ENCODE measurements around the gene PODN.

The PODN gene, protein sequence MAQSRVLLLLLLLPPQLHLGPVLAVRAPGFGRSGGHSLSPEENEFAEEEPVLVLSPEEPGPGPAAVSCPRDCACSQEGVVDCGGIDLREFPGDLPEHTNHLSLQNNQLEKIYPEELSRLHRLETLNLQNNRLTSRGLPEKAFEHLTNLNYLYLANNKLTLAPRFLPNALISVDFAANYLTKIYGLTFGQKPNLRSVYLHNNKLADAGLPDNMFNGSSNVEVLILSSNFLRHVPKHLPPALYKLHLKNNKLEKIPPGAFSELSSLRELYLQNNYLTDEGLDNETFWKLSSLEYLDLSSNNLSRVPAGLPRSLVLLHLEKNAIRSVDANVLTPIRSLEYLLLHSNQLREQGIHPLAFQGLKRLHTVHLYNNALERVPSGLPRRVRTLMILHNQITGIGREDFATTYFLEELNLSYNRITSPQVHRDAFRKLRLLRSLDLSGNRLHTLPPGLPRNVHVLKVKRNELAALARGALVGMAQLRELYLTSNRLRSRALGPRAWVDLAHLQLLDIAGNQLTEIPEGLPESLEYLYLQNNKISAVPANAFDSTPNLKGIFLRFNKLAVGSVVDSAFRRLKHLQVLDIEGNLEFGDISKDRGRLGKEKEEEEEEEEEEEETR

GRCh38 chr1:53061859-53062707 lies at the start of gene PODN:
TSS of gene PODN (plus strand) at chr1:53062213. CDS start at chr1:53069856, 7,643 bp downstream.
- H3K4me3 Mint-ChIP-seq, result peak within 1 kb of the TSS; percentile 70
- no peaks in the 10 kb centered on the region for H3K9me3 Mint-ChIP-seq
- H3K27ac Mint-ChIP-seq, result no peak within 1 kb of the TSS
- H3K4me1 Mint-ChIP-seq, result no peaks in the 10 kb centered on the region
- H3K36me3 Mint-ChIP-seq, result peaks cover 1% of the 10 kb centered on the region
- peaks cover 25% of the 10 kb centered on the region for H3K27me3 Mint-ChIP-seq

GRCh38 chr1:53014791-53015507 lies 47.1 kb upstream of the PODN start:
- Mint-ChIP-seq H3K27ac (peak overlapping the region; percentile 80), H3K27me3 (no peaks in the 10 kb centered on the region), H3K4me3 (peak overlapping the region; percentile 94), H3K36me3 (no peaks in the 10 kb centered on the region), H3K9me3 (no peaks in the 10 kb centered on the region), H3K4me1 (peaks cover 45% of the 10 kb centered on the region)

- Mint-ChIP-seq H3K36me3 (no peaks in the 10 kb centered on the region), H3K9me3 (no peaks in the 10 kb centered on the region), H3K4me3 (peak overlapping the region; percentile 94), H3K27me3 (no peaks in the 10 kb centered on the region), H3K27ac (peak overlapping the region; percentile 43), H3K4me1 (peaks cover 45% of the 10 kb centered on the region)
Observed at GRCh38 chr1:53015508-53015860, 46.5 kb upstream of the PODN start.

DNA sequence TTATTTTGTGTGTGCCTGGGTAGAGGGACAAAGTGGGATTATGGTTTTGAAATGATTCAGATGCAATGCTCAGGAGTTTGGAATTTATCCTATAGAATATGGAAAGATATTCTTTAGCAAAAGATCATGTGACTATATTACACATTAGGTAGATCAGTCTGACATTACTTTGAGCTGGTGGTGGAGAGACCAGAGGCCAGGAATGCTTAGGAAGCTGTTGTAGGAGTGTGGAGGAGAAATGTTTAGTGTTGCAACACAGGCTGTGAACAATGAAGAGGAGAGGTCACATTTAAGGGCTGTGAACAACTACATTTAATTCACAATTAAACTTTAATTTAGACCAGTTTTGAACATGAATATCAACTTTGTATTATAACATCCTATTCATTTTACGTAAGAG lies 45.3 kb upstream of the PODN start:
- peaks cover 48% of the 10 kb centered on the region for H3K4me1 Mint-ChIP-seq
- H3K9me3 Mint-ChIP-seq, result no peaks in the 10 kb centered on the region
- H3K4me3 Mint-ChIP-seq, result peak overlapping the region; percentile 0
- H3K36me3 Mint-ChIP-seq, result peaks cover 2% of the 10 kb centered on the region
- H3K27me3 Mint-ChIP-seq, result no peaks in the 10 kb centered on the region
- H3K27ac Mint-ChIP-seq, result no peak overlapping the region

DNA sequence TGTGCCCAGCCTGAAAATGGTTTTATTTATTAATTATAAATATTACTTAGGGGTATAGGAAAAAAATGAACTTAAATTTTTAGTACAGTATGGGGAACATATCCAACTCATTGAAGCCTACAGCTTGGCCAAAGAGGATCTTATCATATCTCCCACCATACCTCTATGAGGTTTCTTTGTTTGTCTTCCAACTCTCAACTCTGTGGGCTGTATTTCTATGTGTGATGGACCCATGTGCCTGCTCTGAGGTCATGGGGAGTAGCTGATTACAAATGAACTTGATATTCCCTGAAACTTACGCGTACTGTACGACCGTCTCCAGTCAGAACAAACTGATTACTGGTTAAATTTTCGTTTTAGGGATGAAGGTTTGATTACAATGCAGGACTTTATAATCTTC lies 41.4 kb upstream of the PODN start:
- no peaks in the 10 kb centered on the region for H3K27me3 Mint-ChIP-seq
- peaks cover 44% of the 10 kb centered on the region for H3K4me1 Mint-ChIP-seq
- H3K27ac Mint-ChIP-seq, result peak overlapping the region; percentile 53
- H3K4me3 Mint-ChIP-seq, result no peak overlapping the region
- peaks cover 6% of the 10 kb centered on the region for H3K36me3 Mint-ChIP-seq
- H3K9me3 Mint-ChIP-seq, result no peaks in the 10 kb centered on the region

DNA sequence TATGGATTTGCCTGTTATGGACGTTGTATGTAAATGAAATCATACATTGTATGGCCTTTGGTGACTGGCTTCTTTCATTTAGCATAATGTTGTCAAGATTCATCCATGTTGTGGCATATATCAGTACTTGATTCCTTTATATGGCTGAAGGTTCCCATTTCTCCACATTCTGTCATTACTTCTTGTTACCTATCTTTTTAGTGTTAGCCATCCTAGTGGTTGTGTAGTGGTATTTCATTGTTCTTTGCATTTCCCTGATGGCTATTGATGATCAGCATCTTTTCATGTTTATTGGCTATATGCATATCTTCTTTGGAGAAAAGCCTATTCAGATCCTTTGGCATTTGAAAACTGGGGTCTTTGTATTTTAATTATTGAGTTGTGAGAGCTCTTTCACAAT lies 39.8 kb upstream of the PODN start:
- Mint-ChIP-seq H3K9me3 (no peaks in the 10 kb centered on the region), H3K4me3 (no peak overlapping the region), H3K27me3 (no peaks in the 10 kb centered on the region), H3K27ac (no peak overlapping the region), H3K4me1 (peaks cover 30% of the 10 kb centered on the region), H3K36me3 (peaks cover 6% of the 10 kb centered on the region)

DNA sequence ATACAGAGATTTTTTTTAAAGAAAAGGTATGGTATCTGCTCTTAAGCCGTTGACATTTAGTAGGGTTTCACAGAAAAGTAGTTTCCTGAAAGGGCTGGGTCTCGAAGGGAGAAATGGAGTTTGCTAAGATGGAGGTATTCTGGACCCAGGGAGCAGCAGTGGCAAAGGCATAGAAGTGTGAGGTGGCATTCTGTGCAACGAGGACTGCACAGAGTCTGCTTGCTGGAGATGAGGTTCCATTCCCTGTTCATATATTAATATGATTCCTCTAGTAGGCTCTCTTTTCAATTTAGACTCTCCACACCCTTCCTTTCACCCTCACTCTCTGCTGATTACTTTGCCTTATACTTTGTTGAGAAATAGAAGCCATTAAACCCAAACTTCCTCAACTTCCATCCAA lies 38.5 kb upstream of the PODN start:
- peaks cover 9% of the 10 kb centered on the region for H3K36me3 Mint-ChIP-seq
- H3K27me3 Mint-ChIP-seq, result no peaks in the 10 kb centered on the region
- no peaks in the 10 kb centered on the region for H3K9me3 Mint-ChIP-seq
- peaks cover 22% of the 10 kb centered on the region for H3K4me1 Mint-ChIP-seq
- no peak overlapping the region for H3K27ac Mint-ChIP-seq
- H3K4me3 Mint-ChIP-seq, result no peak overlapping the region

GRCh38 chr1:53024117-53024516 lies 37.9 kb upstream of the PODN start:
- Mint-ChIP-seq H3K9me3 (no peaks in the 10 kb centered on the region), H3K27me3 (no peaks in the 10 kb centered on the region), H3K4me1 (peaks cover 17% of the 10 kb centered on the region), H3K4me3 (no peak overlapping the region), H3K36me3 (peaks cover 9% of the 10 kb centered on the region), H3K27ac (no peak overlapping the region)

- peaks cover 11% of the 10 kb centered on the region for H3K4me1 Mint-ChIP-seq
- H3K27me3 Mint-ChIP-seq, result no peaks in the 10 kb centered on the region
- H3K36me3 Mint-ChIP-seq, result peaks cover 9% of the 10 kb centered on the region
- H3K27ac Mint-ChIP-seq, result no peak overlapping the region
- H3K9me3 Mint-ChIP-seq, result no peaks in the 10 kb centered on the region
- no peak overlapping the region for H3K4me3 Mint-ChIP-seq
Observed at GRCh38 chr1:53025034-53025768, 36.8 kb upstream of the PODN start.

- Mint-ChIP-seq H3K9me3 (no peaks in the 10 kb centered on the region), H3K27me3 (no peaks in the 10 kb centered on the region), H3K4me1 (peaks cover 9% of the 10 kb centered on the region), H3K27ac (no peak overlapping the region), H3K36me3 (peaks cover 7% of the 10 kb centered on the region), H3K4me3 (no peak overlapping the region)
Observed at GRCh38 chr1:53025769-53026112, 36.3 kb upstream of the PODN start.

DNA sequence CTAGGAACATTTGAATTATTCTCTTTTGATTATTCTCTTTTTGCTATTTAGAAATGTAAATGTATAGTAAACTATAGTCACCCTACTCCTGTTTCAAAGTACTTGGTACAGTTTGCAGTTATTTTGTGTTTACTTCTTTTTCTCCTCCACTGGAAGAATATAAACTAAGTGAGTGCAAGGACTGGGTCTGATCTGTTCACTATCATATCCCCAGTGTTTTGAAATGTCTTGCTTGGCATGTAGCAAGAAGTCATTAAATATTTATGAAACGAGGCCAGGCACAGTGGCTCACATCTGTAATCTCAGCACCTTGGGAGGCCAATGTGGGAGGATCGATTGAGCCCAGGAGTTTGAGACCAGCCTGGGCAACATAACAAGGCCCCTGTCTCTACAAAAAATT lies 35.8 kb upstream of the PODN start:
- Mint-ChIP-seq H3K4me1 (peaks cover 12% of the 10 kb centered on the region), H3K9me3 (no peaks in the 10 kb centered on the region), H3K27me3 (no peaks in the 10 kb centered on the region), H3K27ac (no peak overlapping the region), H3K36me3 (peaks cover 9% of the 10 kb centered on the region), H3K4me3 (no peak overlapping the region)

DNA sequence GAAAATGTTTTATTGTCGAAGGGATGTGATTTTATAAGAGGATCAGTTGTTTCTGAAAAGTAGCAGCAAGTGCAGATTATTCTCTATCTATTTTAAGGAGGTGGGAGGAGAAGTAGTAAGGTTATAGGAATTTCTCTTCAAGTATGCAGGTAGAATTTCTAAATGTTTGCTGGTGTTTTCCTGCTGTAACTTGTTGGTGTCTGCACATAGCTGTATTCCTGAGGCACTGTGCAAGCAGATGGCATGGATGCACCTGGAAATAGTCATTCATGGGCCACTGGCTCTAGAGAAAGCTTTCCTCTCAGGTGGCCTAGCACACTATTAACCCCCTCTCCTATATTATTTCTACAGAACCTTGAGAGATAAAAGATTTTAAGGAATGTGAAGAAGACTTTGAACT lies 30.3 kb upstream of the PODN start:
- Mint-ChIP-seq H3K27me3 (no peaks in the 10 kb centered on the region), H3K4me1 (peaks cover 7% of the 10 kb centered on the region), H3K9me3 (no peaks in the 10 kb centered on the region), H3K36me3 (peaks cover 14% of the 10 kb centered on the region), H3K27ac (no peak overlapping the region), H3K4me3 (no peak overlapping the region)

GRCh38 chr1:53037159-53037558 lies 24.9 kb upstream of the PODN start:
- no peaks in the 10 kb centered on the region for H3K4me1 Mint-ChIP-seq
- H3K27ac Mint-ChIP-seq, result no peak overlapping the region
- H3K4me3 Mint-ChIP-seq, result no peak overlapping the region
- H3K9me3 Mint-ChIP-seq, result no peaks in the 10 kb centered on the region
- no peaks in the 10 kb centered on the region for H3K27me3 Mint-ChIP-seq
- H3K36me3 Mint-ChIP-seq, result peaks cover 23% of the 10 kb centered on the region

GRCh38 chr1:53038566-53038965 lies 23.4 kb upstream of the PODN start:
- no peaks in the 10 kb centered on the region for H3K9me3 Mint-ChIP-seq
- H3K4me1 Mint-ChIP-seq, result no peaks in the 10 kb centered on the region
- no peaks in the 10 kb centered on the region for H3K27me3 Mint-ChIP-seq
- no peak overlapping the region for H3K27ac Mint-ChIP-seq
- H3K36me3 Mint-ChIP-seq, result peaks cover 22% of the 10 kb centered on the region
- H3K4me3 Mint-ChIP-seq, result no peak overlapping the region

DNA sequence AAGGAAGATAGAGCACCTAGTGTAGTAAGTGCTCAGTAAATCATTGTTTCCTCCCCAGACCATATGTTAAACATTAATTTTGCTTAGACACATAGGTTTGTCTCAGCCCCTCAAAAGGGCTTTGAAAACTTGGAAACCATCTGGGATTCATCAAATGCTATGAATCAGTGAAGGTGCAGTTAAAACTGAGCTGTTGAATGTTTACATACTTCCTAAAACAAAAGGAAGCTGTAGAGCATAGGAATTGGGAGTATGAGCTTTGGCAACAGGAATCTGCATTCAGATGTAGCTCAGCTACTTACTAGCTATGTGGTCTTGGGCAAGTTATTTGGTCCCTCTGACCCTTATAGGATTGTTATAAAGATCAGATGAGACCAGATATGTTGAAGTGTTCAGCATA lies 18.7 kb upstream of the PODN start:
- H3K27ac Mint-ChIP-seq, result no peak overlapping the region

More for the DNA sequence above, 18.7 kb upstream of the PODN start:
- H3K9me3 Mint-ChIP-seq, result no peaks in the 10 kb centered on the region
- H3K4me3 Mint-ChIP-seq, result no peak overlapping the region
- peaks cover 6% of the 10 kb centered on the region for H3K4me1 Mint-ChIP-seq
- no peaks in the 10 kb centered on the region for H3K27me3 Mint-ChIP-seq
- H3K36me3 Mint-ChIP-seq, result peaks cover 26% of the 10 kb centered on the region

Data from activated naive CD4-positive, alpha-beta T cell treated with anti-CD3 and anti-CD28 coated beads, Interleukin-2, amount 50 U/mL, for 24 hours (primary cell).